H7 (cell line): ENCODE results near the gene EMC9. TPM values are rescaled to one million over a fixed set of nuclear protein-coding genes. Genes with fewer than 3 reads are reported as not detected.

Experiments
- DNase-seq: peaks from one replicate; pipeline ENCODE4 v3.0.0; 2012
- H3K27me3 ChIP-seq: 2 replicates; pipeline ENCODE4 v1.6.0; 2011; ENCODE audit warnings: mild to moderate bottlenecking, low read length; ENCODE audit not compliant: control insufficient read depth, insufficient read depth
- H3K36me3 ChIP-seq: replicated peaks from 2 replicates; pipeline ENCODE4 v1.5.1; 2011; ENCODE audit warnings: low read length; ENCODE audit not compliant: control insufficient read depth, insufficient read depth
- H3K4me3 ChIP-seq: 2 replicates; pipeline ENCODE4 v1.5.1; 2011; ENCODE audit warnings: low read depth, mild to moderate bottlenecking, control low read depth, low read length, moderate library complexity; ENCODE audit not compliant: insufficient read depth
- total RNA-seq: library from RNA; depleted of rRNA; stranded (reverse); fragments of >200 nt; shearing (Covaris generic); gene quantifications from 2 replicates; pipeline ENCODE4 v1.2.3, GENCODE V29; 2014

Gene EMC9
- total RNA-seq, 1 experiment from 2014 or later, result 35.9 TPM

GRCh38 chr14:24135584-24135833 is 5.9 kb downstream of the EMC9 start:
- DNase-seq, result no peak
- Histone ChIP-seq H3K27me3 (peaks cover 2% of the 10 kb centered on the region; the same call in 1 of the 2 replicates), H3K36me3 (peaks cover 17% of the 10 kb centered on the region), H3K4me3 (peak overlapping the region; percentile 78)

GRCh38 chr14:24133735-24134134 is 7.7 kb downstream of the EMC9 start:
- Histone ChIP-seq H3K27me3 (peaks cover 2% of the 10 kb centered on the region; the same call in 1 of the 2 replicates), H3K4me3 (no peak overlapping the region), H3K36me3 (peaks cover 8% of the 10 kb centered on the region)
- DNase-seq, result no peak

GRCh38 chr14:24132976-24133375 is 8.4 kb downstream of the EMC9 start:
- H3K36me3 ChIP-seq, result 0 out of 2 replicates have a peak, but pooled peaks cover 1% of the 10 kb centered on the region
- H3K27me3 ChIP-seq, result peaks cover 2% of the 10 kb centered on the region; the same call in 1 of the 2 replicates
- DNase-seq, result no peak
- no peak overlapping the region for H3K4me3 ChIP-seq

GRCh38 chr14:24132061-24132685 is 9.2 kb downstream of the EMC9 start:
- H3K27me3 ChIP-seq, result peaks cover 2% of the 10 kb centered on the region; the same call in 1 of the 2 replicates
- no peaks in the 10 kb centered on the region for H3K36me3 ChIP-seq
- no peak overlapping the region for H3K4me3 ChIP-seq
- DNase-seq, result peak; percentile 51

- peaks cover 2% of the 10 kb centered on the region; the same call in 1 of the 2 replicates for H3K27me3 ChIP-seq
- no peaks in the 10 kb centered on the region for H3K36me3 ChIP-seq
- H3K4me3 ChIP-seq, result no peak overlapping the region
- no peak for DNase-seq
Measured at GRCh38 chr14:24131549-24131966, 9.8 kb downstream of the EMC9 start.

GRCh38 chr14:24130717-24131548 is 10.5 kb downstream of the EMC9 start:
- no peak overlapping the region for H3K4me3 ChIP-seq
- no peaks in the 10 kb centered on the region for H3K27me3 ChIP-seq
- no peak for DNase-seq
- no peaks in the 10 kb centered on the region for H3K36me3 ChIP-seq

GRCh38 chr14:24130380-24130716 is 11.0 kb downstream of the EMC9 start, which contains the start of gene FITM1:
Gene FITM1 (plus strand): TSS chr14:24130659. CDS start chr14:24131564, 905 bp downstream.
- no peak for DNase-seq
- no peaks in the 10 kb centered on the region for H3K36me3 ChIP-seq
- no peaks in the 10 kb centered on the region for H3K27me3 ChIP-seq
- H3K4me3 ChIP-seq, result no peak within 1 kb of the TSS

- DNase-seq, result no peak
- H3K27me3 ChIP-seq, result no peaks in the 10 kb centered on the region
- H3K4me3 ChIP-seq, result no peak overlapping the region
- H3K36me3 ChIP-seq, result no peaks in the 10 kb centered on the region
Measured at GRCh38 chr14:24129410-24129998, 11.9 kb downstream of the EMC9 start.

- Histone ChIP-seq H3K4me3 (no peak overlapping the region), H3K27me3 (no peaks in the 10 kb centered on the region), H3K36me3 (peaks cover 5% of the 10 kb centered on the region)
- DNase-seq, result no peak
Measured at GRCh38 chr14:24127673-24128072, 13.7 kb downstream of the EMC9 start.

- H3K36me3 ChIP-seq, result peaks cover 7% of the 10 kb centered on the region
- no peak overlapping the region for H3K4me3 ChIP-seq
- H3K27me3 ChIP-seq, result no peaks in the 10 kb centered on the region
- no peak for DNase-seq
Measured at GRCh38 chr14:24126939-24127338, 14.5 kb downstream of the EMC9 start.

- Histone ChIP-seq H3K36me3 (peaks cover 26% of the 10 kb centered on the region), H3K4me3 (no peak overlapping the region), H3K27me3 (no peaks in the 10 kb centered on the region)
- DNase-seq, result no peak
Measured at GRCh38 chr14:24123424-24124417, 17.7 kb downstream of the EMC9 start.

- no peak for DNase-seq
- peaks cover 33% of the 10 kb centered on the region for H3K36me3 ChIP-seq
- no peaks in the 10 kb centered on the region for H3K27me3 ChIP-seq
- H3K4me3 ChIP-seq, result no peak overlapping the region
Measured at GRCh38 chr14:24122898-24123297, 18.5 kb downstream of the EMC9 start.

- no peak for DNase-seq
- H3K27me3 ChIP-seq, result no peaks in the 10 kb centered on the region
- H3K36me3 ChIP-seq, result peaks cover 33% of the 10 kb centered on the region
- H3K4me3 ChIP-seq, result no peak overlapping the region
Measured at GRCh38 chr14:24122416-24122815, 19.0 kb downstream of the EMC9 start.

GRCh38 chr14:24121210-24121609 is 20.2 kb downstream of the EMC9 start:
- H3K4me3 ChIP-seq, result no peak overlapping the region
- DNase-seq, result peak; percentile 8
- peaks cover 33% of the 10 kb centered on the region for H3K36me3 ChIP-seq
- H3K27me3 ChIP-seq, result no peaks in the 10 kb centered on the region
